ENCODE measurements around the gene SPATA24.
"Not testable (repeated sequence)": the region's sequence is repeated elsewhere in the genome, so short reads cannot be mapped to it uniquely, and the experiment has no call there.

The SPATA24 gene

DNA sequence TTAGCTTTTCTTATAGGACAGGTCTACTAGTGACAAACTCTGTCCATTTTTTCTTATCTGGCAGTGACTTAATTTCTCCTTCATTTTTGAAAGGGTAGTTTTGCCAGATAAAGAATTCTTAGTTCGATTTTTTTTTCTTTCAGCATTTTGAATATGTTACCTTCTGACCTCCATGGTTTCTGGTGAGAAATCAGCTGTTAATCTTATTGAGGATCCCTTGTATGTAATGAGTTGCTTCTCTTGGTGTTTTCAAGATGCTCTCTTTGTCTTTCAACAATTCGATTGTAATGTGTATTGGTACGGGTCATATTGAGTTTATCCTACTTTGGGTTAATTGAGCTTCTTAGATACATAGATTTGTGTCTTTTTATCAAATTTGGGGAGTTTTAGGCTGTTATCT is 49.7 kb downstream of the SPATA24 start:
- no peak for DNase-seq (ENCODE audit: low read depth in 2 of 3, low spot score in 1 of 3)

DNA sequence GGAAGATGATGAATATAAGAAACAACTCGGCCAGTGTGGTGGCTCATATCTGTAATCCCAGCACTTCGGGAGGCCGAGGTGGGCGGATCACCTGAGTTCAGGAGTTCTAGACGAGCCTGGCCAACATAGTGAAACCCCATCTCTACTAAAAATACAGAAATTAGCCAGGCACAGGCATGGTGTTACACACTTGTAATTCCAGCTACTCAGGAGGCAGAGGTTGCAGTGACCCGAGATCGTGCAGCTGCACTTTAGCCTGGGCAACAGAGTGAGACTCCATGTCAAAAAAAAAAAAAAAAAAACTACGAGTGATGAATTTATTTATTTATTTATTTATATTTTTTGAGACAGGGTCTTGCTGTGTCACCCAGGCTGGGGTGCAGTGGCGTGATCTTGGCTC is 56.0 kb downstream of the SPATA24 start:
- DNase-seq (ENCODE audit: low read depth in 2 of 3, low spot score in 1 of 3): not testable (repeated sequence)

Measured in stimulated activated CD4-positive, alpha-beta T cell treated with anti-CD3 and anti-CD28 coated beads, Interleukin-12 subunit alpha, Interleukin-12 subunit beta, amount 100 ng/mL, for 48 hours (primary cell).